GM20431 (cell line): ENCODE measurements around the gene GCM1.

Experiments
- in situ Hi-C: fragments of 300-500 bp; cut with MseI, MboI; formaldehyde crosslinking; loops from one replicate; pipeline ENCODE4 v1.15.0; 2020; ENCODE audit warnings: low sequenced_read_pairs; ENCODE audit not compliant: unreplicated experiment

GCM1 gene

GRCh38 chr6:53148684-53149083, at the start of gene GCM1:
TSS of gene GCM1 (minus strand) at chr6:53148841. CDS start at chr6:53145632, 3,209 bp downstream.
- in situ Hi-C loops = no loop called here

GRCh38 chr6:53197553-53197952, 48.9 kb upstream of the GCM1 start:
- in situ Hi-C loops = no loop called here

- in situ Hi-C loops = no loop called here
Measured at GRCh38 chr6:53195048-53195447, 46.4 kb upstream of the GCM1 start.

GRCh38 chr6:53192682-53193188, 44.1 kb upstream of the GCM1 start:
- in situ Hi-C loops = no loop called here

GRCh38 chr6:53189554-53189953, 40.9 kb upstream of the GCM1 start:
- in situ Hi-C loops = no loop called here

- in situ Hi-C loops = no loop called here
Measured at GRCh38 chr6:53188833-53189232, 40.2 kb upstream of the GCM1 start.

- in situ Hi-C loops = no loop called here
Measured at GRCh38 chr6:53180678-53181077, 32.0 kb upstream of the GCM1 start.

GRCh38 chr6:53179961-53180651, 31.5 kb upstream of the GCM1 start:
- in situ Hi-C loops = loop anchor here (10.0 kb wide), 1 partner anchor 305 kb away; no protein-coding TSS in a partner anchor

GRCh38 chr6:53178837-53179432, 30.3 kb upstream of the GCM1 start:
- in situ Hi-C loops = loop anchor here (10.0 kb wide), 1 partner anchor 306 kb away; no protein-coding TSS in a partner anchor

- in situ Hi-C loops = loop anchor here (10.0 kb wide), 1 partner anchor 310 kb away; no protein-coding TSS in a partner anchor
Measured at GRCh38 chr6:53175027-53175426, 26.4 kb upstream of the GCM1 start.

GRCh38 chr6:53172468-53172803, 23.8 kb upstream of the GCM1 start:
- in situ Hi-C loops = loop anchor here (10.0 to 25.0 kb wide), 2 partner anchors 240 to 312 kb away; no protein-coding TSS in a partner anchor

GRCh38 chr6:53171605-53172467, 23.2 kb upstream of the GCM1 start:
- in situ Hi-C loops = loop anchor here (10.0 to 25.0 kb wide), 2 partner anchors 240 to 313 kb away; no protein-coding TSS in a partner anchor

- in situ Hi-C loops = loop anchor here (25.0 kb wide), 1 partner anchor 244 kb away; no protein-coding TSS in a partner anchor
Measured at GRCh38 chr6:53168516-53169267, 20.1 kb upstream of the GCM1 start.

GRCh38 chr6:53165293-53165692, 16.7 kb upstream of the GCM1 start:
- in situ Hi-C loops = loop anchor here (25.0 kb wide), 1 partner anchor 247 kb away; no protein-coding TSS in a partner anchor

GRCh38 chr6:53162606-53163005, 14.0 kb upstream of the GCM1 start:
- in situ Hi-C loops = loop anchor here (25.0 kb wide), 1 partner anchor 250 kb away; no protein-coding TSS in a partner anchor

- in situ Hi-C loops = loop anchor here (25.0 kb wide), 1 partner anchor 251 kb away; no protein-coding TSS in a partner anchor
Measured at GRCh38 chr6:53161481-53162009, 12.9 kb upstream of the GCM1 start.

GRCh38 chr6:53159558-53159957, 10.9 kb upstream of the GCM1 start:
- in situ Hi-C loops = loop anchor here (25.0 kb wide), 1 partner anchor 253 kb away; no protein-coding TSS in a partner anchor

- in situ Hi-C loops = loop anchor here (25.0 kb wide), 1 partner anchor 254 kb away; no protein-coding TSS in a partner anchor
Measured at GRCh38 chr6:53158076-53158475, 9.4 kb upstream of the GCM1 start.

- in situ Hi-C loops = loop anchor here (25.0 kb wide), 1 partner anchor 257 kb away; no protein-coding TSS in a partner anchor
Measured at GRCh38 chr6:53155279-53155678, 6.6 kb upstream of the GCM1 start.
